Measurements from ENCODE around the gene SZT2.
"Not testable (repeated sequence)": the region's sequence is repeated elsewhere in the genome, so short reads cannot be mapped to it uniquely, and the experiment has no call there.

The SZT2 gene

DNA sequence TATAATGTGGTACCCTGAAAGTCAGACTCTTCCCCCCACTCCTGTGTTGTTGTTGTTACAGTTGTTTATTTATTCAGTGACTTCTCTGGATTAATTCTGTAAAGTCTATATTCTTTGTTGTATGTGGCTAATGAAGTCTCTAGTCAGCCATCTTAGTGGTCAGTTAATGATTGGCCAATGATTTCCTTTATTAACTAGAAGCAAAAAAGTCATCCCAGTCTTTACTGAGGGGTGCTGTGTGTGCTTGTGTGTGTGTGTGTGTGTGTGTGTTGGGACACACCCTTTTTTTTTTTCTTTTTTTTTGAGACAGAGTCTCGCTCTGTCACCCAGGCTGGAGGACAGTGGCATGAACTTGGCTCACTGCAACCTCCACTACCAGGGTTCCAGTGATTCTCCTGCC lies 101.4 kb downstream of the SZT2 start:
- DNase-seq (ENCODE audit: low read depth in 2 of 2): no peak

DNA sequence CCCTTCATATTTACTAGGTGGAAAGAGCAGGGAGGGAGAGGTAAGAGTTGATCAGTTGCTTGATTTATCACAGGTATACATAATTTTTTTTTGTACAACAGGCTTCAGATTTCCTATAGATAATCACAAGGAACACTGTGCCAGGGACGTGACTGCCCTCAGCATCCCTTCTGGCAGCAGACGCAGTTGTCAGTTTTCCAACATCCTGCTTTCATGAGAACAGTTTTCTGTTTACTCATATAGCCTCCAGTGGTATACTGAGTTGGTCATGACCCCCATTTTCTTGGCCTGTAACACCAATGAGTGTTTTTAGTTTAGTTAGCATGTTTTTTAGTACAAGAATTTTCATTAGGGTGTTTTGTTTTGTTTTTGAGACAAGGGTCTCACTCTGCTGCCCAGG lies 103.1 kb downstream of the SZT2 start:
- DNase-seq (ENCODE audit: low read depth in 2 of 2): no peak

DNA sequence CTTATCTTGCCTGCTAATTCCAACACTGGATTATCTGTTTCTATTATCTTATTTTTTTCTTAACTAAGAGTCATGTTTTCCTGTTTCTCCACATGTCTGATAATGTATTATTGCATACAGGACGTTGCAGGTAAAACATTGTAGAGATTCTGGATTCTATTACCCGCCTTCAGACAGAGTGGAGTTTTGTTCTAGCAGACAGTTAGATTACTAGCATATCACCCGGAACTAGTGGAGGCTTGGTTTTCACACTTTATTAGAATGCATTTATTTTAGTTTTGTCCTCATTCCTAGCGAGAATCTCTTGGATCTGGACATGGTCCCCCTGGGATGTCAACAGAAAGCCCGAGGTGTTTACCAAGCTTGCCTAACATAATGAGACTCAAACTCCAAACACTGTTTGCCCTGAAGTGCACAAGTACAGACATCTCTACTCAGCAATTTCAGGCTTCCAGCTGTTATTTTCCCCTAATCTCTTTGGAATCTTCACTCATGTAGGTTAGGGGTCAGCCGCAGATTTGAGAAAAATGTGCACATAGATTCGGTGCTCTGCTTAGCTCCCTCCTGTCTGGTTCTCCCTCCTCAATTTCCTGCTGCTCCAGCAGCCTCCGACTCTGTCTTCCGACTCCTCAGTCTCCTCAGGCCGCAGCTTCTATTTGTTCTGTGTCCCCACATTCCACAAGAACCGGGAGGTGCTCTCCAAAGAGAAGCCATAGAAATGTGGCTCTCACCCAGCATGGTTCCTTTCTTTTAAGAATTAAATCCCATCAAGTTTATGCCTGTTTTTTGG lies 104.2 kb downstream of the SZT2 start:
- no peak for DNase-seq (ENCODE audit: low read depth in 2 of 2)

DNA sequence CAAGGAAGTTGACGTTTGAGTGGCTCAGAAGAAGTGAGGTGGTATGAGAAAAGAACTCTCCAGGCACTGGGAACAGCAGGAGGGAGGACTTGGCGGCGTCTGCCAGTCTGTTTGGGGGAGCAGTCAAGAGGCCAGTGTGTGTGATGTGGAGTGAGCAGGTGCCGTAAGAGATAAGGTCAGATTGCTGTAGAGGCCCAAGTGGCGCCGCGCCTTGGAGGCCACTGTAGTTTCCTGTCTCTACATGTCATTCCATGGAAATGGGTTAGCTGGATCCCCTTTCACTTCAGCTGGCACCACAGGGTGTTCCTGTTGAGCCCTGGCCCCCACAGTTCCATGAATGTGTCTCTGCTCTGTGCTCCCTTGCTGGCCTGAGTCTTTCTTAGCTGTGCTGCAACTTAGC lies 105.5 kb downstream of the SZT2 start:
- DNase-seq (ENCODE audit: low read depth in 2 of 2): no peak

GRCh38 chr1:43499898-43500297 lies 110.2 kb downstream of the SZT2 start:
- DNase-seq (ENCODE audit: low read depth in 2 of 2): no peak

DNA sequence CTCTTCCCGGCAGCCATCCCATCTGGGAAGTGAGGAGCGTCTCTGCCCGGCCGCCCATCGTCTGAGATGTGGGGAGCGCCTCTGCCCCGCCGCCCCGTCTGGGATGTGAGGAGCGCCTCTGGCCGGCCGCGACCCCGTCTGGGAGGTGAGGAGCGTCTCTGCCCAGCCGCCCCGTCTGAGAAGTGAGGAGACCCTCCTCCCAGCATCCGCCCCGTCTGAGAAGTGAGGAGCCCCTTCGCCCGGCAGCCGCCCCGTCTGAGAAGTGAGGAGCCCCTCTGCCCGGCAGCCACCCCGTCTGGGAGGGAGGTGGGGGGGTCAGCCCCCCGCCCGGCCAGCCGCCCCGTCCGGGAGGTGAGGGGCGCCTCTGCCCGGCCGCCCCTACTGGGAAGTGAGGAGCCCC lies 112.1 kb downstream of the SZT2 start:
- DNase-seq (ENCODE audit: low read depth in 2 of 2): not testable (repeated sequence)

DNA sequence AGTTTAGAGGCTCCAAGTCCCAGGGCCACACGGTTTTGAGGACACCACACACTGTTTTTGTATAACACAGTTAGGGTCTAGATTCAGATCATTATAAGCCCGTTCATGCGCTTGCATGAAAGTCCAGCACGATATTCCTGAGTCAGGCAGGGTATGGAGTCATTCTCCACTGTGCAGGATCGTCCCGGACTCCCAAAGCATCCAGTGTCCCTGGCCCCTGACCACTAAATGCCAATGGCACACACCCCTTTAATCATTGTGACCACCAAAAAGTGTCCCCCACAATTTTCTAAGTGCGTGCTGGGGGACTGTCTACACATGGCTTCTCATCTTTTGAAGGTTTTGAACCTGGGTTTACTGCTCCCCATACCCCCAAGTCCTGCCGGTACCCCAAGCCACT lies 113.8 kb downstream of the SZT2 start:
- no peak for DNase-seq (ENCODE audit: low read depth in 2 of 2)
